ENCODE measurements around the gene NFIB.

GRCh38 chr9:14350754-14351153 is 36.8 kb upstream of the NFIB start:
- no peak for TF ChIP-seq CTCF (IDR thresholded peaks at IDR 0.05)
- no peak for TF ChIP-seq EP300 (IDR thresholded peaks at IDR 0.05)
- TF ChIP-seq POLR2AphosphoS5 (IDR thresholded peaks at IDR 0.05): no peak

Data from stomach (tissue), 4 donors.